GM21529 (cell line): ENCODE measurements around the gene ACLY.

Source experiments
- ATAC-seq: cut with Tn5 transposase; IDR thresholded peaks from one replicate; pipeline ENCODE4 v1.9.1; 2021; ENCODE audit not compliant: unreplicated experiment

Gene ACLY

GRCh38 chr17:41918314-41919164 lies at the start of gene ACLY:
ACLY (minus strand) TSS chr17:41918951; CDS start chr17:41913873, 5,078 bp downstream.
- ATAC-seq: peak; percentile 93

DNA sequence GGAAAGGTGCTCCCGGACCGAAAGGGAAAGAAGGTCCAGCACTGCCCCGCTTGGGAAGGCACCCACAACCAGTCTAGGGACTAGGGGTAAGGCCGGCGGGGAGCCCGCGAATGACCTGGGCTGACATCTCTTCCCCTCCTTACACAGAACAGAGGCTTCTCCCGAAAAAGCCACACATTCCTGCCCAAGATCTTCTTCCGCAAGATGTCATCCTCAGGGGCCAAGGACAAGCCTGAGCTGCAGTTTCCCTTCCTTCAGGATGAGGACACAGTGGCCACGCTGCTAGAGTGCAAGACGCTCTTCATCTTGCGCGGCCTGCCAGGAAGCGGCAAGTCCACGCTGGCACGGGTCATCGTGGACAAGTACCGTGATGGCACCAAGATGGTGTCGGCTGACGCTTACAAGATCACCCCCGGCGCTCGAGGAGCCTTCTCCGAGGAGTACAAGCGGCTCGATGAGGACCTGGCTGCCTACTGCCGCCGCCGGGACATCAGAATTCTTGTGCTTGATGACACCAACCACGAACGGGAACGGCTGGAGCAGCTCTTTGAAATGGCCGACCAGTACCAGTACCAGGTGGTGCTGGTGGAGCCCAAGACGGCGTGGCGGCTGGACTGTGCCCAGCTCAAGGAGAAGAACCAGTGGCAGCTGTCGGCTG lies 49.3 kb upstream of the ACLY start:
- ATAC-seq: no peak

DNA sequence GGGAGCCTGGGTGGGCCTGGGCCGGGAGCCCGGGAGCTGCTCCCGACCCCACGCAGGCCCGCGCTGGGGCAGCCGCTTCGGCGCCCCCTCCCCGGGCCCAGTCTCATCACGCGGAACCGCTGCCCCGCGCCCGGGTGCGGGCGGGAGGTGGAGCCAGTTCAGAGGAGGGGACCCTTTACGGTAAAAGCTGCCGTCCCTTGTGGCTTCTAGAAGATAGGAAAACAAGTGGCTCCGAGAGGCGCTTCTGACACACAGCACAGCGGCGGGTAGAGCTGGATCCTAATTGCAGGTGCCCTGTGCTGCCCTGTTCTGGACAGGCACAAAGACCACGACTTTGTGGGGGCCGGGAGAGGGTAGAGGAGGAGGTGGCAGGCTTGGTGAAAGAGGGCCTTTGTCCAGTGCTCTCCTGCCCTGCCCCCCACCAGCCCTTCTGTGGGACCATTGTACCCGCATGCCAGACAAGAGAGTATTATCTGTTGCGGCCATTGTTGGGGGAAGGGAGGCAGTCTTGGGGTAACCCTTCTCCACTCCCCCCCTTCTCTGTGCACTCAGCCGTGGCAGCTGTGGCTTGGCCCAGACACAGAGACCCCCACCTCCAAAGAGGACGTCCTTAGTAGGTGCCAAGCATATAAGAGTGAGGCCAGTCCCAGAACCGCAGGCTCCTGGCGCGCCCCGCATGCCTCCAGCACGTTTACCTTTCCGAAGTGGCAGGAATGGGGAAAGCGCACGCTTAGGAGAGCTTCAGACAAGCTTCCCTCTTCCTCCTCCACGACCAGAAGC lies 48.6 kb upstream of the ACLY start:
- peak; percentile 7 for ATAC-seq

GRCh38 chr17:41966463-41967140 lies 47.9 kb upstream of the ACLY start, which contains the start of gene CNP:
CNP (plus strand) TSS chr17:41966795; CDS start chr17:41966885, 90 bp downstream.
- ATAC-seq: peak; percentile 55

- no peak for ATAC-seq
Measured at GRCh38 chr17:41965694-41966462, 47.1 kb upstream of the ACLY start.

GRCh38 chr17:41962768-41963434 lies 44.1 kb upstream of the ACLY start:
- ATAC-seq: no peak

- ATAC-seq: no peak
Measured at GRCh38 chr17:41962111-41962510, 43.4 kb upstream of the ACLY start.

GRCh38 chr17:41959336-41960095 lies 40.8 kb upstream of the ACLY start:
- ATAC-seq: no peak

GRCh38 chr17:41959030-41959335 lies 40.2 kb upstream of the ACLY start:
- no peak for ATAC-seq

DNA sequence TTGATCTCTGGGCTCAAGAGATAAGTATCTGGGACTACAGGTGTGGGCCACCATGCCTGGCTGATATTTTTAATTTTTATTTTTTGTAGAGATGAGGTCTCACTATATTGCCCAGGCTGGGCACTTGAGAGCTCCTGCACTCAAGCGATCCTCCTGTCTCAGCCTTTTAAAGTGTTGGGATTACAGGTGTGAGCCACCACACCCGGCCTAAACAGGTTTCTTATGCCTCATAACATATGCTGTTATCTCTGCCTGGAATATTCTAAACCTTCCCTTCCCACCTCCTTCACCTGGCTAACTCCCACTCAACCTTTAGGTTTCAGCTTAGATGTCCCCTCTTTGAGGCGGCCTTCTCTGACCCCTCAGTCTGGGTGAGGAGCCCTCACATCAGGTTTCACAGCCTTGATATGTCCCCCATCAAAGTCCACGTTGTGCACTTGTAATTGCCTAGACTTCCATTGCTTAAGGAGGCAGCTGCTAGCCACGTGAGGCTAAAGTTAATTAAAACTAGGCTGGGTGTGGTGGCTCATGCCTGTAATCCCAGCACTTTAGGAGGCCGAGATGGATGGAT lies 39.2 kb upstream of the ACLY start:
- ATAC-seq: no peak

DNA sequence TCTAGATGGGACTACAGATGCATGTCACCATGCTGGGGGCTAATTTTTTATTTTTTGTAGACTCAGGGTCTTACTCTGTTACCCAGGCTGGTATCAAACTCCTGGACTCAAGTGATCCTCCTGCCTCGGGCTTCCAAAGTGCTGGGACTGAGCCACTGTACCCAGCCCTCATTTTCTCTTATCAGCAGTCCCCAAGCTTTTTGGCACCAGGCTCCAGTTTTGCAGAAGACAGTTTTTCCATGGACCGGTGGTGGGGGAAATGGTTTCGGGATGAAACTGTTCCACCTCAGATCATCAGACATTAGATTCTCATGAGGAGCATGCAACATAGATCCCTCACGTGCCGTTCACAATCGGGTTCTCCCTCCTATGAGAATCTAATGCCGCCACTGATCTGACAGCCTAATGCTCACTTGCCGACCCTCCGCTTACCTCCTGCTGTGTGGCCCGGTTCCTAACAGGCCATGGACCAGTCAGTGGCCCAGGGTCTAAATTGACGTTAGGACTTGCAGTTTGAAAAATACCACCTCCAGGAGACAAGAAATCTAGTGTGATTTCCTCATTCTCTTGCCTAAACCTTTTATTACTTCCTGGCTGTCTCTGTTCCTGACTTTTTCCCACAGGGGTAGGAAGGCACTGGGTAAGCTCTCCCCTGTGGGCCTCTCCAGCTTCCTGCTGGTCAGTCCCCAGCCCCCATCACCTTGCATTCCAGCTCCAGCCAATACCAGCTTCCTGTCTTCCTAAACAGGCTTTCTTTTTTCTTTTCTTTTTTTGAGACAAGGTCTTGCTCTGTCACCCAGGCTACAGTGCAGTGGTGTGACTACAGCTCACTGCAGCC lies 38.5 kb upstream of the ACLY start:
- ATAC-seq: no peak

GRCh38 chr17:41956522-41956921 lies 37.8 kb upstream of the ACLY start:
- ATAC-seq: no peak

DNA sequence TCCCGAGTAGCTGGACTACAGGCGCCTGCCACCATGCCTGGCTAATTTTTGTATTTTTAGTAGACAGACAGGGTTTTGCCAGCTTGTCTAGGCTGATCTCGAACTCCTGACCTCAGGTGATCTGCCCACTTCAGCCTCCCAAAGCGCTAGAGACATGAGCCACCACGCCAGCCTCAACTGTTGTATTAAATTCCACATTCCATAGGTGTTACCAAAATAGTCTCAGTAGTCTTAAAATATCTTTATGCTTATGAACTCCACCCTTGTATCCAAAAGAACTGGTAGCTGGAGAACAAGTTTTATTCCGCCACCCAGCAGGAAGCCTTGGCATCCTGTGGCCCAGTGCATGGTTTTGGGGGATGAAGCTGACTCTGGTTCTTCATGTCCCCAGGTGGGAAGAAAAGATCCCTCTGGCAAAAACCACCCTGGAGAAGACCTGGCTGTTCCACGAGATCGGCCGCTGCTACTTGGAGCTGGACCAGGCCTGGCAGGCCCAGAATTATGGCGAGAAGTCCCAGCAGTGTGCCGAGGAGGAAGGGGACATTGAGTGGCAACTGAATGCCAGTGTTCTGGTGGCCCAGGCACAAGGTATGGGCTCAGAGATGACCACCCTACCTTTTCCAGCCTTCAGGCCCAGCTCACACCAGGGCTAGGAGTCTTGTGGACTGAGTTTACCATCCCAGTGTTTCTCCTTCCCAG lies 30.2 kb upstream of the ACLY start:
- ATAC-seq: no peak

DNA sequence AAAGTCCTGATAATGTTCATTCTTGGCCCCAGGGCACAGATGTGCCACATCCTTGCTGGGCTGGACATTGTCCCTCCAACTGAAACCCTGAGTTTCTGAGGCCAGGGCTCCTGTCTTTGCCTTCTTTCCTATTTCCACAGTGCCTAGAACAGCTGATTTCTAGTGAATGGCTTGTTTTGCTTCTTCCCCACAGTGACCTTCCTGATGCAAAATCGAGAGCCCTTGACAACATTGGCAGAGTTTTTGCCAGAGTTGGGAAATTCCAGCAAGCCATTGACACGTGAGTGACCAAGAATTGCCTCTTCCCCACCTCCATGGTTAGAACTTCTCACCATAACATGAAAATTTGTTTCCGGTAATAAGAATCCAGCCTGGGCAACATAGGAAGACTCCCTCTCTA lies 26.2 kb upstream of the ACLY start:
- ATAC-seq: no peak

GRCh38 chr17:41943492-41943891 lies 24.7 kb upstream of the ACLY start:
- ATAC-seq: no peak

GRCh38 chr17:41942626-41943373 lies 24.0 kb upstream of the ACLY start:
- ATAC-seq: no peak

GRCh38 chr17:41941168-41941567 lies 22.4 kb upstream of the ACLY start:
- ATAC-seq: no peak
